GM12878 (cell line): ENCODE results near the gene KIRREL3. TPM values are rescaled to one million over a fixed set of nuclear protein-coding genes. Genes with fewer than 3 reads are reported as not detected.

Source experiments
- ATAC-seq: fragments of 200-7000 bp; cut with Tn5 transposase; 3 replicates; pipeline ENCODE4 v1.9.1; 2020; ENCODE audit warnings: mild to moderate bottlenecking, moderate library complexity
- BruUV-seq: library from RNA; stranded (reverse); fragments of 400-500 nt; replicated peaks from 2 replicates; lab custom pipeline; 2021; lab: Mats Ljungman, UMichigan
- CTCF ChIA-PET: fragments of 300-600 bp; sonication (Branson Sonifier 250); formaldehyde crosslinking; extraction: SDS; loops from one replicate; lab custom pipeline; 2021; ENCODE audit warnings: inconsistent platforms; lab: Yijun Ruan, JAX
- POLR2A ChIA-PET: fragments of 350-600 bp; formaldehyde crosslinking; extraction: SDS; loops from one replicate; lab custom pipeline; 2021; ENCODE audit warnings: inconsistent platforms; lab: Charles Lee
- RAD21 ChIA-PET: fragments of 300-600 bp; sonication (Branson Sonifier 250); formaldehyde crosslinking; loops from one replicate; lab custom pipeline; 2023; ENCODE audit warnings: antibody characterized with exemption; ENCODE audit not compliant: unreplicated experiment; lab: Charles Lee
- SMC1A ChIA-PET: fragments of 300-600 bp; sonication (Branson Sonifier 250); formaldehyde crosslinking; loops from one replicate; lab custom pipeline; 2023; ENCODE audit not compliant: unreplicated experiment, uncharacterized antibody; lab: Charles Lee
- DNase-seq: peaks from one replicate; pipeline ENCODE4 v3.0.0-alpha.2; 2011; ENCODE audit warnings: low read depth, low spot score
- FAIRE-seq: peaks from 3 replicates; lab custom pipeline; 2011; peaks lifted over from hg19 to GRCh38; lab: Jason Lieb, UNC
- H2AFZ ChIP-seq: 2 replicates; pipeline ENCODE4 v1.6.0; 2011; ENCODE audit warnings: low read depth, low read length, control low read depth; ENCODE audit not compliant: control insufficient read depth
- H3K27ac ChIP-seq: 2 replicates; pipeline ENCODE4 v1.5.1; 2011; ENCODE audit warnings: control low read depth; ENCODE audit not compliant: control insufficient read depth, insufficient read depth
- H3K27me3 ChIP-seq, 2 experiments: replicated peaks in 1 of 2; 2 replicates each; pipeline versions ENCODE4 v1.6.0 to v1.6.1; 2011; ENCODE audit warnings: low read length in 1 of 2; ENCODE audit not compliant: control insufficient read depth in 2 of 2, insufficient read depth in 2 of 2
- H3K36me3 ChIP-seq, 2 experiments: 2 replicates each; pipeline ENCODE4 v1.5.1; 2011; ENCODE audit warnings: low read length in 1 of 2; ENCODE audit not compliant: control insufficient read depth in 2 of 2, insufficient read depth in 2 of 2
- H3K4me1 ChIP-seq: 2 replicates; pipeline ENCODE4 v1.6.1; 2011; ENCODE audit warnings: mild to moderate bottlenecking, low read length, moderate library complexity, mixed read lengths; ENCODE audit not compliant: control insufficient read depth, insufficient read depth
- H3K4me2 ChIP-seq: 2 replicates; pipeline ENCODE4 v1.6.0; 2011; ENCODE audit warnings: control low read depth; ENCODE audit not compliant: control insufficient read depth, insufficient read depth
- H3K4me3 ChIP-seq: fragments of 200-600 bp; sonication (generic); 2 replicates; pipeline ENCODE4 v1.5.1; 2016
- H3K79me2 ChIP-seq: 2 replicates; pipeline ENCODE4 v1.6.0; 2011; ENCODE audit warnings: low read length; ENCODE audit not compliant: control insufficient read depth, insufficient read depth
- H3K9ac ChIP-seq: 2 replicates; pipeline ENCODE4 v1.8.0; 2011; ENCODE audit warnings: low read length, control low read depth, mixed read lengths; ENCODE audit not compliant: control insufficient read depth, insufficient read depth
- H3K9me3 ChIP-seq: replicated peaks from 3 replicates; pipeline ENCODE4 v1.5.1; 2011; ENCODE audit warnings: mild to moderate bottlenecking, low read length; ENCODE audit not compliant: control insufficient read depth, insufficient read depth
- H4K20me1 ChIP-seq: 2 replicates; pipeline ENCODE4 v1.6.0; 2011; ENCODE audit not compliant: control insufficient read depth, insufficient read depth
- SMC3 ChIP-seq: IDR thresholded peaks from 2 replicates; pipeline ENCODE4 v1.6.1; 2011; ENCODE audit warnings: low read length, improper control_type of control experiment, borderline replicate concordance
- YY1 ChIP-seq: IDR thresholded peaks from 2 replicates; pipeline ENCODE4 v1.6.1; 2011; ENCODE audit warnings: low read depth, mild to moderate bottlenecking, low read length
- WGBS: methylation state at CpG from one replicate; pipeline ENCODE4 v1.1.6; 2016; ENCODE audit warnings: low lambda C conversion rate; ENCODE audit not compliant: insufficient replicate concordance, insufficient coverage; ENCODE audit errors: missing lambda C conversion rate; 5-methylcytosine and 5-hydroxymethylcytosine counted together
- in situ Hi-C: fragments of 300-500 bp; cut with MboI; formaldehyde crosslinking; loops from 9 replicates; pipeline ENCODE4 v1.14.3; 2018; ENCODE audit warnings: mixed read lengths
- intact Hi-C: fragments of 100-400 bp; cut with micrococcal nuclease; formaldehyde crosslinking; loops from one replicate; pipeline ENCODE4 v1.14.2; 2022; ENCODE audit not compliant: unreplicated experiment
- polyA plus RNA-seq, 11 experiments: library from polyadenylated mRNA; depleted of rRNA in 4 of 11; unstranded in 6 of 11; stranded (reverse) in 5 of 11; fragments of >200 nt; fragmentation: Nextera tagmentation in 4 of 11; fragmentation: Illumina TruSeq in 1 of 11; extraction: Ambion mirVana in 4 of 11; extraction: Trizol in 1 of 11; gene quantifications; 1 replicate in 1 of 11; 2 replicates in 10 of 11; pipeline versions ENCODE4 v1.2.1 to v1.2.3, GENCODE V29; 2011 to 2016; ENCODE audit warnings: inconsistent platforms in 2 of 11, missing spikeins in 2 of 11, low read depth in 1 of 11
- total RNA-seq, 4 experiments: library from RNA; depleted of rRNA in 3 of 4; stranded (reverse); fragments of >200 nt in 3 of 4; fragmentation: Illumina TruSeq in 1 of 4; extraction: Trizol in 1 of 4; gene quantifications; 2 replicates each; pipeline versions ENCODE4 v1.2.1 to v1.2.3, GENCODE V29; 2013 to 2021
- TF ChIP-seq, protein P1 (sequence below): fragments of 450-650 bp; formaldehyde crosslinking; IDR thresholded peaks from 2 replicates; pipeline ENCODE4 v1.5.0; 2022; ENCODE audit warnings: mild to moderate bottlenecking, missing genetic modification characterization
- TF ChIP-seq, protein P2 (sequence below): fragments of 450-650 bp; IDR thresholded peaks from 2 replicates; pipeline ENCODE4 v1.6.1; 2018; ENCODE audit warnings: borderline replicate concordance, mild to moderate bottlenecking; ENCODE audit not compliant: partially characterized antibody

KIRREL3 gene
- total and polyA plus RNA-seq, 10 of the 15 experiments (the other 5 are each of a cell fraction or from before 2014, with no cell fraction given): under 0.01 TPM; not detected in 9

DNA sequence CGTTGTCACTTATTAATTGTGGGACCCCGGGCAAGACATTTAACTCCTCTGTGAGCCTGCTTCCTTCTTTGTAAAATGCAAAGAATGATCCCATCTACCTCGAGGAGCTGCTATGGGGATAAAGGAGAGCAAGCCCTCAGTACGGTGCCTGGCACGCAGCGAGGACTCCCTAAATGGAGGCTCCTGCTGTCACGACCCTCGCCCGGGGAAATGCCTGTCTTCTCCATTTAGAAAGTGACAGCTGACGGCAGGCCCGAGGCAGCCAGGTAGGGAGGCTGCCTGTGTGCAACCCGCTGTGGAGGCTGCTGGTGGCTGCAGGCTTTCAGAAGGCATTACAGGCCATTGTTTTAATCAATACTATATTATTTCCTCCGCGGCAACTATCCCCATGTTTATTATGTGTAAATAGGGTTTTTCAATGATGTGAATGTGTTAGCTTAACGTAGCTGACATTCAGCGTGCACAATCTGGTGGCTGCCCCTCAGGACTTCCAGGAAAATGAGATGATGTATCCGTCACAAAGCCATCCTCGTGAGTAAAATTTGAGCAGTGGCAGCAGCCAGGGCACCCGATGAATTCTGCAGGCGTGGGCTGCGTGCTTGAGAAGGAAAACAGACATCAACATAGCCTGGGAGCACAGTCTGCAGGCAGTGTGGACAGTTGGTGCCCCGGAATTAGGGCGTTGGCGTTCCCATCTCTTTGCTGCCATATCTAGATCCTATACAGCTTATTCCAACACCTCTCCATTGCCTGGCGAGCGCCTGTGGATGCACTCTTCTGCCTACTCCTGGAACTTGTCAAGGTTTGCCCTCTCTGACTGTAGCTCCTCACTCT, 416.8 kb downstream of the KIRREL3 start:
- POLR2A ChIA-PET: no interaction called here
- H2AFZ ChIP-seq: no peak overlapping the region

More for the DNA sequence above, 416.8 kb downstream of the KIRREL3 start:
- no peaks in the 10 kb centered on the region for H3K9me3 ChIP-seq
- H3K36me3 ChIP-seq: no peaks in the 10 kb centered on the region
- H3K4me3 ChIP-seq: no peak overlapping the region
- H3K79me2 ChIP-seq: no peaks in the 10 kb centered on the region
- DNase-seq: no peak
- TF ChIP-seq, protein P1, sequence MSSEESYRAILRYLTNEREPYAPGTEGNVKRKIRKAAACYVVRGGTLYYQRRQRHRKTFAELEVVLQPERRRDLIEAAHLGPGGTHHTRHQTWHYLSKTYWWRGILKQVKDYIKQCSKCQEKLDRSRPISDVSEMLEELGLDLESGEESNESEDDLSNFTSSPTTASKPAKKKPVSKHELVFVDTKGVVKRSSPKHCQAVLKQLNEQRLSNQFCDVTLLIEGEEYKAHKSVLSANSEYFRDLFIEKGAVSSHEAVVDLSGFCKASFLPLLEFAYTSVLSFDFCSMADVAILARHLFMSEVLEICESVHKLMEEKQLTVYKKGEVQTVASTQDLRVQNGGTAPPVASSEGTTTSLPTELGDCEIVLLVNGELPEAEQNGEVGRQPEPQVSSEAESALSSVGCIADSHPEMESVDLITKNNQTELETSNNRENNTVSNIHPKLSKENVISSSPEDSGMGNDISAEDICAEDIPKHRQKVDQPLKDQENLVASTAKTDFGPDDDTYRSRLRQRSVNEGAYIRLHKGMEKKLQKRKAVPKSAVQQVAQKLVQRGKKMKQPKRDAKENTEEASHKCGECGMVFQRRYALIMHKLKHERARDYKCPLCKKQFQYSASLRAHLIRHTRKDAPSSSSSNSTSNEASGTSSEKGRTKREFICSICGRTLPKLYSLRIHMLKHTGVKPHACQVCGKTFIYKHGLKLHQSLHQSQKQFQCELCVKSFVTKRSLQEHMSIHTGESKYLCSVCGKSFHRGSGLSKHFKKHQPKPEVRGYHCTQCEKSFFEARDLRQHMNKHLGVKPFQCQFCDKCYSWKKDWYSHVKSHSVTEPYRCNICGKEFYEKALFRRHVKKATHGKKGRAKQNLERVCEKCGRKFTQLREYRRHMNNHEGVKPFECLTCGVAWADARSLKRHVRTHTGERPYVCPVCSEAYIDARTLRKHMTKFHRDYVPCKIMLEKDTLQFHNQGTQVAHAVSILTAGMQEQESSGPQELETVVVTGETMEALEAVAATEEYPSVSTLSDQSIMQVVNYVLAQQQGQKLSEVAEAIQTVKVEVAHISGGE: no peak
- TF ChIP-seq YY1 (no peak), SMC3 (no peak)
- TF ChIP-seq, protein P2, sequence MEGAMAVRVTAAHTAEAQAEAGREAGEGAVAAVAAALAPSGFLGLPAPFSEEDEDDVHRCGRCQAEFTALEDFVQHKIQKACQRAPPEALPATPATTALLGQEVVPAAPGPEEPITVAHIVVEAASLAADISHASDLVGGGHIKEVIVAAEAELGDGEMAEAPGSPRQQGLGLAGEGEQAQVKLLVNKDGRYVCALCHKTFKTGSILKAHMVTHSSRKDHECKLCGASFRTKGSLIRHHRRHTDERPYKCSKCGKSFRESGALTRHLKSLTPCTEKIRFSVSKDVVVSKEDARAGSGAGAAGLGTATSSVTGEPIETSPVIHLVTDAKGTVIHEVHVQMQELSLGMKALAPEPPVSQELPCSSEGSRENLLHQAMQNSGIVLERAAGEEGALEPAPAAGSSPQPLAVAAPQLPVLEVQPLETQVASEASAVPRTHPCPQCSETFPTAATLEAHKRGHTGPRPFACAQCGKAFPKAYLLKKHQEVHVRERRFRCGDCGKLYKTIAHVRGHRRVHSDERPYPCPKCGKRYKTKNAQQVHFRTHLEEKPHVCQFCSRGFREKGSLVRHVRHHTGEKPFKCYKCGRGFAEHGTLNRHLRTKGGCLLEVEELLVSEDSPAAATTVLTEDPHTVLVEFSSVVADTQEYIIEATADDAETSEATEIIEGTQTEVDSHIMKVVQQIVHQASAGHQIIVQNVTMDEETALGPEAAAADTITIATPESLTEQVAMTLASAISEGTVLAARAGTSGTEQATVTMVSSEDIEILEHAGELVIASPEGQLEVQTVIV: no peak
- H3K4me2 ChIP-seq: no peak overlapping the region
- no peak overlapping the region for H3K27ac ChIP-seq
- intact Hi-C loops: no loop called here
- FAIRE-seq: no peak
- H4K20me1 ChIP-seq: no peaks in the 10 kb centered on the region
- SMC1A ChIA-PET: no interaction called here
- no peak overlapping the region for H3K9ac ChIP-seq
- ATAC-seq: no peak
- in situ Hi-C loops: no loop called here
- RAD21 ChIA-PET: no interaction called here
- WGBS: 40% methylated on average over 25 of the region's 26 CpGs
- H3K4me1 ChIP-seq: no peaks in the 10 kb centered on the region
- CTCF ChIA-PET: no interaction called here
- H3K27me3 ChIP-seq: peaks cover 2 to 7% of the 10 kb centered on the region in 2 experiments; a peak in 3 of 4 replicates
- BruUV-seq: no TSS peak
